GM18873 (cell line): ENCODE measurements around the gene GPX8.

Experiments
- ATAC-seq: cut with Tn5 transposase; IDR thresholded peaks from one replicate; pipeline ENCODE4 v1.9.1; 2021; ENCODE audit warnings: mild to moderate bottlenecking, moderate library complexity, moderate number of reproducible peaks; ENCODE audit not compliant: unreplicated experiment, low FRiP score

The GPX8 gene

GRCh38 chr5:55172051-55172899, 12.3 kb downstream of the GPX8 start:
- peak; percentile 67 for ATAC-seq

GRCh38 chr5:55172937-55173686, 13.1 kb downstream of the GPX8 start, which contains the start of gene CDC20B:
Gene CDC20B, minus strand, starts transcription at chr5:55173177. Its CDS starts 177 bp downstream, at chr5:55173000.
- peak; percentile 51 for ATAC-seq

- ATAC-seq = peak; percentile 7
Observed at GRCh38 chr5:55173687-55174230, 13.8 kb downstream of the GPX8 start.

GRCh38 chr5:55175781-55176175, 15.8 kb downstream of the GPX8 start:
- no peak for ATAC-seq

GRCh38 chr5:55176176-55176818, 16.3 kb downstream of the GPX8 start:
- ATAC-seq = no peak

- no peak for ATAC-seq
Observed at GRCh38 chr5:55177078-55177477, 17.1 kb downstream of the GPX8 start.

- ATAC-seq = no peak
Observed at GRCh38 chr5:55180016-55180415, 20.0 kb downstream of the GPX8 start.

GRCh38 chr5:55187370-55187769, 27.4 kb downstream of the GPX8 start:
- no peak for ATAC-seq

- no peak for ATAC-seq
Observed at GRCh38 chr5:55188656-55189540, 28.9 kb downstream of the GPX8 start.

- ATAC-seq = no peak
Observed at GRCh38 chr5:55191165-55191564, 31.2 kb downstream of the GPX8 start.

GRCh38 chr5:55205001-55205400, 45.0 kb downstream of the GPX8 start:
- ATAC-seq = no peak

GRCh38 chr5:55211184-55211874, 51.4 kb downstream of the GPX8 start:
- ATAC-seq = no peak
